Fibroblast of pulmonary artery (primary cell): ENCODE data around the gene MKNK2.

Source experiments
- DNase-seq: peaks from one replicate; pipeline ENCODE4 v3.0.0-alpha.2; 2010; ENCODE audit warnings: low read depth
- H3K4me3 ChIP-seq: replicated peaks from 2 replicates; pipeline ENCODE4 v1.5.1; 2011; ENCODE audit warnings: low read depth, mild to moderate bottlenecking, control low read depth, low read length, moderate library complexity
- CTCF ChIP-seq: IDR thresholded peaks from 2 replicates; pipeline ENCODE4 v1.5.1; 2011; ENCODE audit warnings: mild to moderate bottlenecking, control low read depth, low read length, inconsistent platforms; ENCODE audit errors: missing control alignments

Gene MKNK2

GRCh38 chr19:2077833-2078619 lies 27.0 kb upstream of the MKNK2 start:
- TF ChIP-seq CTCF, result no peak
- H3K4me3 ChIP-seq, result no peak overlapping the region
- DNase-seq, result no peak

GRCh38 chr19:2077398-2077797 lies 26.4 kb upstream of the MKNK2 start:
- DNase-seq, result no peak
- no peak overlapping the region for H3K4me3 ChIP-seq
- no peak for TF ChIP-seq CTCF

- DNase-seq, result no peak
- H3K4me3 ChIP-seq, result no peak overlapping the region
Measured at GRCh38 chr19:2076526-2076944, 25.5 kb upstream of the MKNK2 start.

GRCh38 chr19:2072757-2073551 lies 21.9 kb upstream of the MKNK2 start:
- no peak for DNase-seq
- no peak for TF ChIP-seq CTCF

More at GRCh38 chr19:2076526-2076944, 25.5 kb upstream of the MKNK2 start:
- no peak for TF ChIP-seq CTCF

GRCh38 chr19:2070986-2071673 lies 20.1 kb upstream of the MKNK2 start:
- no peak overlapping the region for H3K4me3 ChIP-seq
- DNase-seq, result no peak
- TF ChIP-seq CTCF, result no peak

More at GRCh38 chr19:2072757-2073551, 21.9 kb upstream of the MKNK2 start:
- no peak overlapping the region for H3K4me3 ChIP-seq

GRCh38 chr19:2070436-2070827 lies 19.4 kb upstream of the MKNK2 start:
- no peak overlapping the region for H3K4me3 ChIP-seq
- no peak for TF ChIP-seq CTCF
- DNase-seq, result no peak
